Thoracic aorta (tissue), 2 donors: ENCODE measurements around the gene NBEAL2. TPM values are rescaled to one million over a fixed set of nuclear protein-coding genes. Genes with fewer than 3 reads are reported as not detected.

Source experiments
- ATAC-seq: fragments of 150-250 bp; one replicate; pipeline ENCODE4 v1.8.0; 2017; ENCODE audit warnings: low read depth; ENCODE audit not compliant: insufficient number of reproducible peaks, low FRiP score
- DNase-seq: peaks from one replicate; pipeline ENCODE4 v3.0.0-alpha.2; 2020; ENCODE audit warnings: low spot score
- H3K27ac ChIP-seq, 2 donors: fragments of 200-600 bp; sonication (generic); 1 replicate in 1 of 2; 2 replicates in 1 of 2; pipeline ENCODE4 v1.5.1; 2016; ENCODE audit warnings: mild to moderate bottlenecking in 2 of 2, moderate library complexity in 2 of 2
- H3K27me3 ChIP-seq: fragments of 200-600 bp; sonication (generic); replicated peaks from 2 replicates; pipeline ENCODE4 v1.6.0; 2016; ENCODE audit warnings: mild to moderate bottlenecking; ENCODE audit not compliant: insufficient read depth
- H3K36me3 ChIP-seq: fragments of 200-600 bp; sonication (generic); one replicate; pipeline ENCODE4 v1.5.1; 2016
- H3K4me1 ChIP-seq, 2 donors: fragments of 200-600 bp; sonication (generic); 1 replicate in 1 of 2; 2 replicates in 1 of 2; pipeline versions ENCODE4 v1.5.1 to v1.6.0; 2016; ENCODE audit warnings: low read depth in 2 of 2, mild to moderate bottlenecking in 1 of 2; ENCODE audit not compliant: control insufficient read depth in 1 of 2
- H3K4me3 ChIP-seq: fragments of 200-600 bp; sonication (generic); 2 replicates; pipeline ENCODE4 v1.5.1; 2016; ENCODE audit warnings: mild to moderate bottlenecking
- H3K9me3 ChIP-seq: fragments of 200-600 bp; sonication (generic); 2 replicates; pipeline ENCODE4 v1.5.1; 2016
- CTCF ChIP-seq: fragments of 200-600 bp; sonication (generic); IDR thresholded peaks from one replicate; pipeline ENCODE4 v1.5.1; 2019; ENCODE audit warnings: antibody characterized with exemption
- total RNA-seq, 2 donors: library from RNA; depleted of rRNA; stranded (reverse); fragments of >200 nt; gene quantifications; one replicate each; pipeline versions ENCODE4 v1.1.0 to v1.2.3, GENCODE V29; 2016

Gene NBEAL2
- total RNA-seq, 2 donors from 2014 or later = 39.7 to 48.7 TPM

- Histone ChIP-seq H3K27ac (no peak overlapping the region), H3K36me3 (peaks cover 30% of the 10 kb centered on the region), H3K4me1 (no peaks in the 10 kb centered on the region), H3K9me3 (no peaks in the 10 kb centered on the region), H3K27me3 (no peaks in the 10 kb centered on the region), H3K4me3 (no peak overlapping the region)
- TF ChIP-seq CTCF = no peak
- DNase-seq (no peak), ATAC-seq (no peak)
These were observed 61.6 kb downstream of the NBEAL2 start for GRCh38 chr3:47041114-47041513.

DNA sequence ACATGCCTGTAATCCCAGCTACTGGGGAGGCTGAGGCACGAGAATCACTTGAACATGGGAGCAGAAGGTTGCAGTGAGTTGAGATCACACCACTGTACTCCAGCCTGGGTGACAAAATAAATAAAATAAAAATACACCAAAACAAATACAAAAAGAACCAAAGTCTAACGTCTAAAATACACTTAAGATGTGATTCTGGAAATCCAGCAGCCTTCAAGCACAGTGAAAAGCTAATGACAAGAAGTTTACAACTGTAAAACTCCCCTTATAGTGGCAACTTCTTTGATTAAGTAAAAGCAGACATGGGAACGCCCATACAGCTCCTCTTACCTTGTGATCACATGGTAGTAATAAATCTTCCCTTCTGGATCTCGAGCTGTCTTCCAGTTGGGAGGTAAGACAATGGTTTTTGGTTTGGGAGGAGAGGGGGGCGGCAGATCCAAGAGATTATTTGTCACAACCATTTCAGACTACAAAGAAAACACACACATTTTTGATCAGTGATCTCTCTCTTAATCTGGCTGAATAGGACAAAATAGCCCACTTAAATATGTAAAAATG is 62.8 kb downstream of the NBEAL2 start:
- Histone ChIP-seq H3K27me3 (no peaks in the 10 kb centered on the region), H3K36me3 (peaks cover 23% of the 10 kb centered on the region), H3K4me1 (no peaks in the 10 kb centered on the region), H3K4me3 (no peak overlapping the region), H3K27ac (no peak overlapping the region), H3K9me3 (no peaks in the 10 kb centered on the region)
- DNase-seq = no peak
- ATAC-seq = no peak
- no peak for TF ChIP-seq CTCF

DNA sequence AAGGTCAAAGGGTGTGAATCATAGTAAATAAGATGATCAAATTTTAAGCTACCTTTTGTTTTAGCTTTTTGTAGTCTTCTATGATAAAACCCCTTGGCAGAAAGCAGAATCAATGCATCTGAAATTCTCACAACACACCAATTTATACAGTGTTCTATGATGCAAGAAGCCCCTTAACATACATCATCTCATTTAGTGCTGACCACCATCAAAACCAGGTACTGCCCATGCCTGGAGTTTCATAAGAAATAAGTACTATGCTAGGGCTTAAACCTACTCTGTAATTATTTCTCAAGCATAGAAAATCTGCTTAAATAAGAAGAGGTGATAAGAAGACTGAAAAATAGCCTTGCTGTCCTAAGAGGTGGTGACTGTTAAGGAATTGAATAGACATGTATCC is 67.6 kb downstream of the NBEAL2 start:
- DNase-seq (no peak), ATAC-seq (no peak)
- Histone ChIP-seq H3K27ac (no peak overlapping the region), H3K36me3 (peaks cover 3% of the 10 kb centered on the region), H3K9me3 (no peaks in the 10 kb centered on the region), H3K4me1 (no peaks in the 10 kb centered on the region), H3K27me3 (no peaks in the 10 kb centered on the region), H3K4me3 (no peak overlapping the region)
- TF ChIP-seq CTCF = no peak

- Histone ChIP-seq H3K27me3 (no peaks in the 10 kb centered on the region), H3K4me3 (no peak overlapping the region), H3K9me3 (no peaks in the 10 kb centered on the region), H3K4me1 (no peaks in the 10 kb centered on the region), H3K36me3 (no peaks in the 10 kb centered on the region), H3K27ac (no peak overlapping the region)
- DNase-seq (no peak), ATAC-seq (no peak)
- TF ChIP-seq CTCF = no peak
These were observed 68.2 kb downstream of the NBEAL2 start for GRCh38 chr3:47047673-47048072.

GRCh38 chr3:47054412-47054811 is 74.9 kb downstream of the NBEAL2 start:
- ATAC-seq (no peak), DNase-seq (no peak)
- no peaks in the 10 kb centered on the region for H3K9me3 ChIP-seq
- TF ChIP-seq CTCF = no peak
- peaks cover 11 to 14% of the 10 kb centered on the region in 2 donors for H3K4me1 ChIP-seq
- H3K27ac ChIP-seq = no peak overlapping the region
- no peaks in the 10 kb centered on the region for H3K27me3 ChIP-seq
- H3K36me3 ChIP-seq = peaks cover 6% of the 10 kb centered on the region
- H3K4me3 ChIP-seq = no peak overlapping the region
